ENCODE measurements around the gene MAPKAPK3. TPM values are rescaled to one million over a fixed set of nuclear protein-coding genes. Genes with fewer than 3 reads are reported as not detected.
A peak's percentile ranks its signal among the peaks of the same experiment; 100 is the strongest.

The MAPKAPK3 gene
- total RNA-seq, 2 experiments from 2014 or later = 166 to 171 TPM

- Mint-ChIP-seq H3K36me3 (peaks cover 39% of the 10 kb centered on the region), H3K9me3 (no peaks in the 10 kb centered on the region)
These were observed 16.7 kb upstream of the MAPKAPK3 start for GRCh38 chr3:50600141-50600753.

GRCh38 chr3:50600841-50601591 lies 15.9 kb upstream of the MAPKAPK3 start:
- no peaks in the 10 kb centered on the region for H3K9me3 Mint-ChIP-seq
- H3K27me3 Mint-ChIP-seq = no peaks in the 10 kb centered on the region
- DNase-seq = peak; percentile 91
- H3K36me3 Mint-ChIP-seq = peaks cover 47% of the 10 kb centered on the region
- peaks cover 77% of the 10 kb centered on the region for H3K4me1 Mint-ChIP-seq
- H3K4me3 Mint-ChIP-seq = peak overlapping the region; percentile 92
- H3K27ac Mint-ChIP-seq = peak overlapping the region; percentile 100

More at GRCh38 chr3:50600141-50600753, 16.7 kb upstream of the MAPKAPK3 start:
- H3K27me3 Mint-ChIP-seq = no peaks in the 10 kb centered on the region
- H3K4me3 Mint-ChIP-seq = peak overlapping the region; percentile 92
- peaks cover 74% of the 10 kb centered on the region for H3K4me1 Mint-ChIP-seq
- DNase-seq = no peak
- H3K27ac Mint-ChIP-seq = peak overlapping the region; percentile 100

- Mint-ChIP-seq H3K36me3 (peaks cover 64% of the 10 kb centered on the region), H3K4me1 (peaks cover 83% of the 10 kb centered on the region), H3K9me3 (no peaks in the 10 kb centered on the region), H3K27ac (peak overlapping the region; percentile 100), H3K4me3 (peak overlapping the region; percentile 92), H3K27me3 (no peaks in the 10 kb centered on the region)
- no peak for DNase-seq
These were observed 14.3 kb upstream of the MAPKAPK3 start for GRCh38 chr3:50602595-50603191.

- peaks cover 69% of the 10 kb centered on the region for H3K36me3 Mint-ChIP-seq
- H3K4me1 Mint-ChIP-seq = peaks cover 84% of the 10 kb centered on the region
- H3K4me3 Mint-ChIP-seq = peak overlapping the region; percentile 92
- H3K27ac Mint-ChIP-seq = peak overlapping the region; percentile 100
- no peaks in the 10 kb centered on the region for H3K9me3 Mint-ChIP-seq
- H3K27me3 Mint-ChIP-seq = no peaks in the 10 kb centered on the region
- no peak for DNase-seq
These were observed 13.5 kb upstream of the MAPKAPK3 start for GRCh38 chr3:50603261-50604109.

GRCh38 chr3:50604110-50604621 lies 12.8 kb upstream of the MAPKAPK3 start:
- no peaks in the 10 kb centered on the region for H3K27me3 Mint-ChIP-seq
- peaks cover 82% of the 10 kb centered on the region for H3K4me1 Mint-ChIP-seq
- DNase-seq = no peak
- peaks cover 71% of the 10 kb centered on the region for H3K36me3 Mint-ChIP-seq
- no peaks in the 10 kb centered on the region for H3K9me3 Mint-ChIP-seq
- H3K4me3 Mint-ChIP-seq = peak overlapping the region; percentile 92
- H3K27ac Mint-ChIP-seq = peak overlapping the region; percentile 100

- Mint-ChIP-seq H3K4me1 (peaks cover 78% of the 10 kb centered on the region), H3K4me3 (peak overlapping the region; percentile 92), H3K27me3 (no peaks in the 10 kb centered on the region), H3K9me3 (no peaks in the 10 kb centered on the region), H3K36me3 (peaks cover 74% of the 10 kb centered on the region), H3K27ac (peak overlapping the region; percentile 100)
- no peak for DNase-seq
These were observed 12.0 kb upstream of the MAPKAPK3 start for GRCh38 chr3:50604628-50605588.

GRCh38 chr3:50605901-50606326 lies 11.0 kb upstream of the MAPKAPK3 start:
- peaks cover 79% of the 10 kb centered on the region for H3K36me3 Mint-ChIP-seq
- H3K27ac Mint-ChIP-seq = peak overlapping the region; percentile 100
- H3K27me3 Mint-ChIP-seq = no peaks in the 10 kb centered on the region
- DNase-seq = no peak
- peaks cover 68% of the 10 kb centered on the region for H3K4me1 Mint-ChIP-seq
- no peaks in the 10 kb centered on the region for H3K9me3 Mint-ChIP-seq
- peak overlapping the region; percentile 92 for H3K4me3 Mint-ChIP-seq

- H3K36me3 Mint-ChIP-seq = peaks cover 86% of the 10 kb centered on the region
- peaks cover 63% of the 10 kb centered on the region for H3K4me1 Mint-ChIP-seq
- H3K27ac Mint-ChIP-seq = peak overlapping the region; percentile 100
- H3K27me3 Mint-ChIP-seq = no peaks in the 10 kb centered on the region
- H3K9me3 Mint-ChIP-seq = no peaks in the 10 kb centered on the region
- DNase-seq = peak; percentile 38
- peak overlapping the region; percentile 92 for H3K4me3 Mint-ChIP-seq
These were observed 10.4 kb upstream of the MAPKAPK3 start for GRCh38 chr3:50606596-50606995.

GRCh38 chr3:50607271-50608091 lies 9.5 kb upstream of the MAPKAPK3 start:
- peaks cover 61% of the 10 kb centered on the region for H3K4me1 Mint-ChIP-seq
- H3K27ac Mint-ChIP-seq = peak overlapping the region; percentile 100
- H3K4me3 Mint-ChIP-seq = peak overlapping the region; percentile 92
- peak; percentile 37 for DNase-seq
- no peaks in the 10 kb centered on the region for H3K9me3 Mint-ChIP-seq
- H3K36me3 Mint-ChIP-seq = peaks cover 90% of the 10 kb centered on the region
- H3K27me3 Mint-ChIP-seq = peaks cover 8% of the 10 kb centered on the region

GRCh38 chr3:50608278-50608677 lies 8.7 kb upstream of the MAPKAPK3 start:
- Mint-ChIP-seq H3K36me3 (peaks cover 96% of the 10 kb centered on the region), H3K27me3 (peaks cover 9% of the 10 kb centered on the region), H3K27ac (peak overlapping the region; percentile 100), H3K9me3 (no peaks in the 10 kb centered on the region), H3K4me3 (peak overlapping the region; percentile 92), H3K4me1 (peaks cover 59% of the 10 kb centered on the region)
- DNase-seq = no peak

GRCh38 chr3:50609071-50609762 lies 7.7 kb upstream of the MAPKAPK3 start:
- Mint-ChIP-seq H3K4me3 (peak overlapping the region; percentile 92), H3K27me3 (peaks cover 9% of the 10 kb centered on the region), H3K9me3 (no peaks in the 10 kb centered on the region), H3K4me1 (peaks cover 55% of the 10 kb centered on the region), H3K36me3 (peaks cover 98% of the 10 kb centered on the region), H3K27ac (peak overlapping the region; percentile 100)
- no peak for DNase-seq

- Mint-ChIP-seq H3K27ac (peak overlapping the region; percentile 100), H3K27me3 (peaks cover 9% of the 10 kb centered on the region), H3K4me1 (peaks cover 55% of the 10 kb centered on the region), H3K4me3 (peak overlapping the region; percentile 92), H3K9me3 (no peaks in the 10 kb centered on the region), H3K36me3 (peaks cover 97% of the 10 kb centered on the region)
- DNase-seq = no peak
These were observed 7.2 kb upstream of the MAPKAPK3 start for GRCh38 chr3:50609763-50610085.
